Esophagus squamous epithelium (tissue), 5 donors: Measurements from ENCODE around the gene PTPRN2. TPM values are rescaled to one million over a fixed set of nuclear protein-coding genes. Genes with fewer than 3 reads are reported as not detected.

ENCODE experiments used
- DNase-seq: peaks from one replicate; lab custom pipeline; 2025; lab: John Stamatoyannopoulos, UW
- H3K27ac ChIP-seq, 4 donors: fragments of 200-600 bp; sonication (generic); one replicate each; pipeline ENCODE4 v1.5.1; 2016 to 2019; ENCODE audit warnings: mild to moderate bottlenecking in 1 of 4
- H3K27me3 ChIP-seq, 4 donors: fragments of 200-600 bp; sonication (generic); 1 replicate in 3 of 4; 2 replicates in 1 of 4; pipeline versions ENCODE4 v1.5.1 to v1.6.0; 2017 to 2021; ENCODE audit warnings: antibody characterized with exemption in 1 of 4
- H3K36me3 ChIP-seq, 3 donors: fragments of 200-600 bp; sonication (generic); one replicate each; pipeline ENCODE4 v1.5.1; 2016 to 2019
- H3K4me1 ChIP-seq, 3 donors: fragments of 200-600 bp; sonication (generic); one replicate each; pipeline ENCODE4 v1.5.1; 2017 to 2019
- H3K4me3 ChIP-seq, 4 donors: fragments of 200-600 bp; sonication (generic); 1 replicate in 3 of 4; 2 replicates in 1 of 4; pipeline ENCODE4 v1.5.1; 2016 to 2019; ENCODE audit warnings: mild to moderate bottlenecking in 2 of 4, moderate library complexity in 1 of 4
- H3K9me3 ChIP-seq, 3 donors: fragments of 200-600 bp; sonication (generic); one replicate each; pipeline ENCODE4 v1.5.1; 2016 to 2019
- CTCF ChIP-seq, 6 experiments: fragments of 450-650 bp in 4 of 6; fragments of 200-600 bp in 2 of 6; sonication (generic) in 2 of 6; IDR thresholded peaks; one replicate each; pipeline ENCODE4 v1.5.1; 2016 to 2019; ENCODE audit warnings: antibody characterized with exemption in 6 of 6, mild to moderate bottlenecking in 4 of 6, moderate library complexity in 4 of 6
- POLR2A ChIP-seq, 4 donors: fragments of 450-650 bp; IDR thresholded peaks; one replicate each; pipeline ENCODE4 v1.6.1; 2017; ENCODE audit warnings: antibody characterized with exemption in 4 of 4, mild to moderate bottlenecking in 4 of 4, moderate library complexity in 3 of 4
- WGBS, 2 donors: methylation state at CpG; one replicate each; pipeline ENCODE4 v1.1.5; 2018; 5-methylcytosine and 5-hydroxymethylcytosine counted together
- intact Hi-C: fragments of 100-400 bp; cut with DNase I; formaldehyde crosslinking; loops from one replicate; pipeline ENCODE4 v1.15.0; 2022
- total RNA-seq, 4 donors: library from RNA; depleted of rRNA; stranded (reverse); fragments of >200 nt; gene quantifications; one replicate each; pipeline ENCODE4 v1.1.0, GENCODE V29; 2016
- donor health status: DM: yes; HTN: yes; CAD: no.

PTPRN2 gene
- total RNA-seq, 4 donors from 2014 or later = 0.38 to 2.7 (median 1.0) TPM

GRCh38 chr7:157540606-157541294, 1046.9 kb downstream of the PTPRN2 start:
- no peaks in the 10 kb centered on the region for H3K27me3 ChIP-seq
- WGBS, 2 donors = 83 to 86% methylated on average over 23 to 25 of the region's 32 CpGs
- no peak for DNase-seq
- no peak overlapping the region for H3K27ac ChIP-seq
- intact Hi-C loops = no loop called here
- no peak for TF ChIP-seq POLR2A (IDR thresholded peaks at IDR 0.05)
- TF ChIP-seq CTCF (IDR thresholded peaks at IDR 0.05) = no peak
- no peak overlapping the region for H3K4me3 ChIP-seq
- H3K9me3 ChIP-seq = no peaks in the 10 kb centered on the region
- H3K4me1 ChIP-seq = no peaks in the 10 kb centered on the region
- no peaks in the 10 kb centered on the region for H3K36me3 ChIP-seq

- DNase-seq = no peak
- intact Hi-C loops = no loop called here
Observed at GRCh38 chr7:157540020-157540419, 1047.6 kb downstream of the PTPRN2 start.

GRCh38 chr7:157539521-157539920, 1048.1 kb downstream of the PTPRN2 start:
- 90% methylated on average over 11 of the region's 19 CpGs; no CpG with 5 or more reads in 1 of the 2 donors for WGBS, 2 donors
- H3K4me3 ChIP-seq = no peak overlapping the region
- H3K9me3 ChIP-seq = no peaks in the 10 kb centered on the region
- H3K36me3 ChIP-seq = no peaks in the 10 kb centered on the region
- intact Hi-C loops = no loop called here
- TF ChIP-seq POLR2A (IDR thresholded peaks at IDR 0.05) = no peak
- no peak for TF ChIP-seq CTCF (IDR thresholded peaks at IDR 0.05)
- H3K27me3 ChIP-seq = no peaks in the 10 kb centered on the region
- no peak overlapping the region for H3K27ac ChIP-seq
- no peaks in the 10 kb centered on the region for H3K4me1 ChIP-seq
- no peak for DNase-seq

More at GRCh38 chr7:157540020-157540419, 1047.6 kb downstream of the PTPRN2 start:
- Histone ChIP-seq H3K36me3 (no peaks in the 10 kb centered on the region), H3K27me3 (no peaks in the 10 kb centered on the region), H3K4me1 (no peaks in the 10 kb centered on the region), H3K9me3 (no peaks in the 10 kb centered on the region), H3K27ac (no peak overlapping the region), H3K4me3 (no peak overlapping the region)
- 79 to 89% methylated on average over 3 to 13 of the region's 18 CpGs for WGBS, 2 donors
- no peak for TF ChIP-seq POLR2A (IDR thresholded peaks at IDR 0.05)
- TF ChIP-seq CTCF (IDR thresholded peaks at IDR 0.05) = no peak

- Histone ChIP-seq H3K4me1 (no peaks in the 10 kb centered on the region), H3K27ac (no peak overlapping the region), H3K27me3 (no peaks in the 10 kb centered on the region), H3K9me3 (no peaks in the 10 kb centered on the region), H3K36me3 (no peaks in the 10 kb centered on the region), H3K4me3 (no peak overlapping the region)
- WGBS, 2 donors = 89 to 90% methylated on average over 9 to 10 of the region's 10 CpGs
- TF ChIP-seq CTCF (IDR thresholded peaks at IDR 0.05) (no peak), POLR2A (IDR thresholded peaks at IDR 0.05) (no peak)
- intact Hi-C loops = no loop called here
- DNase-seq = no peak
Observed at GRCh38 chr7:157538735-157539134, 1048.9 kb downstream of the PTPRN2 start.

- no peaks in the 10 kb centered on the region for H3K36me3 ChIP-seq
- no peaks in the 10 kb centered on the region for H3K27me3 ChIP-seq
- 80% methylated on average over 1 to 10 of the region's 11 CpGs for WGBS, 2 donors
- intact Hi-C loops = no loop called here
- no peak overlapping the region for H3K4me3 ChIP-seq
- no peak for TF ChIP-seq CTCF (IDR thresholded peaks at IDR 0.05)
- no peak for TF ChIP-seq POLR2A (IDR thresholded peaks at IDR 0.05)
- H3K4me1 ChIP-seq = no peaks in the 10 kb centered on the region
- H3K9me3 ChIP-seq = peaks cover 0 to 3% (median 0%) of the 10 kb centered on the region in 3 donors
- no peak for DNase-seq
- no peak overlapping the region for H3K27ac ChIP-seq
Observed at GRCh38 chr7:157538321-157538720, 1049.3 kb downstream of the PTPRN2 start.
